ENCODE results near the gene EMCN.
"Not testable (repeated sequence)": the region's sequence is repeated elsewhere in the genome, so short reads cannot be mapped to it uniquely, and the experiment has no call there.

The EMCN gene, protein sequence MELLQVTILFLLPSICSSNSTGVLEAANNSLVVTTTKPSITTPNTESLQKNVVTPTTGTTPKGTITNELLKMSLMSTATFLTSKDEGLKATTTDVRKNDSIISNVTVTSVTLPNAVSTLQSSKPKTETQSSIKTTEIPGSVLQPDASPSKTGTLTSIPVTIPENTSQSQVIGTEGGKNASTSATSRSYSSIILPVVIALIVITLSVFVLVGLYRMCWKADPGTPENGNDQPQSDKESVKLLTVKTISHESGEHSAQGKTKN

DNA sequence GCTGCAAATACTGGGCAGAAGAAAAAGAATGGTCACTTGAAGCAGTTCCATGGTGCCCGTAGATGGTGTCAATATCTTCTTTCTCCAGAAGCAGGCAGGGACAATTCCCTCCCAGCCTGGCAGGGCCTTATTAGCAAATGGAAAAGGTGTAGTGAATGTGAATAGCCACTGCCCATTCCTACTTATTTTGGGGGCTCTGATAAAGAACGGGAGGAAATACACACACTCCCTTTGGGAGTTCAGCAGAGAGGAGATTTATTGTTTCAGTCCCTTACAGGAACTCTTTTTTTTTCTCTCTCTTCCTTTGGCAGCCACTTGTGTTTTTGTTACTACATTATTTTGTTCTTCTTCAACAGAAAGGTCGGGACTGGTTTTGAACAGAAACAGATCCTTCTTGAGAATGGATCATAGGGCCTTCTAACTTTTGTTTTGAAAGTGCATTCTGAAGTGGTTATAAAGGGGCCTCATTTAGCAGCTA, at the start of gene EMCN:
TSS of gene EMCN (minus strand) at position 159 of the 478 bp plus-strand sequence. CDS start at position 51, 108 bp downstream.
- DNase-seq: no peak

DNA sequence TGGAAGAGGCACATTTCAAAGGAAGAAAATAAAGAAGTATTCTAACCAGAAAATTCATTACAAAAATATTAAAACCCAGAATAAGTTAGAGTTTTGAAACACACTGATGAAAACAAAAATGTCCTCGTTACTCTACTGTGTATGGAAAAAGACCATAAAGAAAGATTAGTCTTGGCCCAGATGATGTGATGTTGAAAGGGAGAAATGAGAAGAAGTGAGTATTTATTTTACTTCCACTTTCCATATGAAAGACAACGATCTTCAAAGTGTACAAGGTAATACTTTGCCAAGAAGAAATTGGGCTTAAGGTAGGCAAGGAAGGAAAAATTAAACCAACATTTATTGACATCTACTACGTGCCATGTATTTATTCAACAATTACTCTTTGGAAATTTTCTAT, 48.6 kb upstream of the EMCN start:
- no peak for DNase-seq

GRCh38 chr4:100557306-100557705, 39.5 kb upstream of the EMCN start:
- DNase-seq: no peak

GRCh38 chr4:100555611-100556337, 38.0 kb upstream of the EMCN start:
- no peak for DNase-seq

DNA sequence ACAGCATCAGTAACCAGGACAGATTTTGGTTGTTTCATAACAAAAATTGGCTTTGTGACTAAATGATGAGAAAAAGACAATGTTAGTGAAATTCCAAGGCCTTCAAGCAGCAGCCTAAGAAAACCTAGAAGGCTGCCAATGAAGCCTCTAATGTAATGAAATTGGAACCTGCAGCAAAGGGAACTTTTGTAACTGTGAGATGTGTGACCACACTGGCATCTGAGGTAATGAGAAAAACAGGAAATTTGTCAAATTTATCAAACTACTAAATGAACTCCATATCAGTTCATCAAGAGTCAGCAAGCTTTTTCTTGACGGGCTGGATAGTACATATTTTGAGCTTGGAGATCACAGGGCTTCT, 30.4 kb upstream of the EMCN start:
- no peak for DNase-seq

DNA sequence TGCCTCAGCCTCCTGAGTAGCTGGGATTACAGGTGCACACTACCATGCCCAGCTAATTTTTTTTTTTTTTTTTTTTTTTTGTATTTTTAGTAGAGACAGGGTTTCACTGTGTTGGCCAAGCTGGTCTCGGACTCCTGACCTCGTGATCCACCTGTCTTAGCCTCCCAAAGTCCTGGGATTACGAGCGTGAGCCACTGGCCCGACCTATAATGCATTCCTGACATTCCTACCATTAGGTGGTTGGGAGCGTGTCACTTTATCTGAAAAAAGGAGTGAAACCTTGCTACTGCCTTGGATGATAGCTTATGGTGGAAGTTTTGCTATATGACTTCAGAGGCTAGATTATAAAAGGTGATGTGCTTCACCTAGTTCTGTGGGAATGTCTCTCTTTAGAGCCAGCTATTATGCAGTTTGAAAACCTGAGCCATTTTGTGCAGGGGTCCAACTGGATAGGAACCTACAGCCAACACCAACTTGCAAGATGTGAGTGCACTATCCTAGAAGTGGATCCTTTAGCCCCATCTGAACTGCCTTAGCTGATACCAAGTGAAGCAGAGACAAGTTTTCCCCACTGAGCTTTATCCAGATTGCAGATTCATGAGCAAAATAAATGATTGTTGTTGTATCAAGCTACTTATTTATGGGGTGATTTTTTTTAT, 29.8 kb upstream of the EMCN start:
- DNase-seq: no peak

GRCh38 chr4:100545427-100545826, 27.6 kb upstream of the EMCN start:
- no peak for DNase-seq

DNA sequence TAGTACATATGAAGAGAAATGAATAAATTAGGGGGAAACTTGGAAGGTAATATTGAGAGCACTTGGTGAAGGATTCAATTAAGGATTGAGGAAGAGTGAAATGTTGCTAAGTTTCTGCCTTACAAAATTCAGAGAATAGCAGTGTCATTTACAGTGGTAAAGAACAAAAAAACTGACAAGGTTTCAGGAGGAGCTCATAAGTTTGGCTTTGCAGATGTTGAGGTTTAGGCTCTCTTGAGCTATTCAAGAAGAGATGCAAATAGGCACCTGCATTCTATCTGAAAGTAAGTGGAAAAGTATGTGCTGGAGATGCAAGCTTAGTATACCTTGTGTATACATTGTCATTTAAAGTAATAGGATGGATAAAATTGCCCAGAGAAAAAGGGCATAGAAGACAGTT, 22.3 kb upstream of the EMCN start:
- DNase-seq: no peak

- no peak for DNase-seq
Measured at GRCh38 chr4:100539706-100540105, 21.9 kb upstream of the EMCN start.

- no peak for DNase-seq
Measured at GRCh38 chr4:100533741-100534140, 15.9 kb upstream of the EMCN start.

GRCh38 chr4:100530161-100530560, 12.3 kb upstream of the EMCN start:
- not testable (repeated sequence) for DNase-seq

GRCh38 chr4:100525686-100526085, 7.9 kb upstream of the EMCN start:
- DNase-seq: no peak

DNA sequence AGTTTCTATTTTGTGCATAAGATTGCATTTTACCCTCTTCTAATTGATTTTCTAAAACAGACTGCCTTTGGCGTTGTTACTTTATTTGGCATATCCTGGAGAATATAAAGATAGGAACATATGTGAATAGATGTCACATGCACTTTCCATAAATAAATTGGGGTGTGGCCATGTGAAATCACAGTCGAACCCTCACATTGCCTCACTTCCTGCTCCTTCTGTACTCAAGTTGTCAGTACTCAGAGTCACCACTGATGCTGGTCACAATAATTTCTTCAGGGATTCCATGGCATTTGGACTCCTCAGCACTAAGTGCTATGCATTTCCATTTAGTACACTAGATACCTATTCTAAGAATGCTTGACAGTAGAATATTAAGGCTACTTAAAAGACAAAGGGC, 1.4 kb upstream of the EMCN start:
- DNase-seq: no peak

DNA sequence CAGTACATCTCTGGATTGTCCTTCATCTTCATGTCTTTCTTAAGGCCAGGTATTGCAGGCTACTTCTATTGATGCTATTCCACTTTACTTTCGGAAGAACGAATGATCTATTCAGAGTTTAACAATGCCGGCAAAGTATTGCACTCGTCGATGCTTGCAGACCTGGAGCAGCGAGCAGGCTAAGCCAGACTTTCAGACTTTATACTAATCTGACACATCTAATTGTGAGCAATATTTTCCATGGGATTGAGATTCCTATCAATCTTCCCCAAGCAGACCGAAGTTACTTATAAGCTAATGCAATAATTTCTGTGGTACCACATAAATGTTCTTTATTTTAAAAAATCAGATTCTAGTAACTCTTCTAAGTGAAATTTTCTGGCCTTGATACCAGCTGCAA, 1.6 kb downstream of the EMCN start:
- DNase-seq: no peak

DNA sequence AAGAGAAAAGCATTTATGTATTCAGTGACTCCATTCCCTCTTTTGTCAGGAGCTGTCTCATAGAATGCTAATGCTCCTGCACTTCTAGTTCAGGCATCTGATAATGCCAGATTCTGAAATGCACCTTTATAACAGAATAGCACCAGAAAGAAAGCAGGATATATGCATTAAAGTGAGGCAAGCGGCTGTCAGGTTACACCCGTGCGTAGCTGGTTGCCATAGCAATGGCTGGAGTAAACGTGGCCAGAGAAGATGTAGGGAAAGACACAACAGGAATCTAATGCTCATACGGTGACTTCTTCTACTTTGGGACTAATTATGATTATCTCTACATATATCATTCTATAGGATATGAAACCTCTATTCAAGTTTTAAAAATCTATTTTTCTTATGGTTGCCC, 5.9 kb downstream of the EMCN start:
- DNase-seq: no peak

DNA sequence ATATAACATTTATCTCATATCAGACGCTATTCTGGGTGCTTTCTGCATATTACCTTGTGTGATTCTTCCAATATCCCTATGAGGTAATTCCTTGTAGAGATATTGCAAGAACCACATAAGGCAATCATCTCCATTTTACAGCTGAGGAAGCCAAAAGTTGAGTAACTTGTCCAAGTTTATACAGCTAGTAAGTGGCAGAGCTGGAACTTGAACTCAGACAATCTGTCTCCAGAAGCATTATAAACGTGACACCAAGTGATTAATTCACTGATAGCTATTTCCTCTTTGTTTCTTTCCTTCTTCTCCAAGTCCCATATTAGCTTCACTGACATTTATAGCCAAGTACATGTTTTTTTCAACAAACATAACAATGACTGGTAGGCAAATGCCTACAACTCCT, 7.3 kb downstream of the EMCN start:
- no peak for DNase-seq

DNA sequence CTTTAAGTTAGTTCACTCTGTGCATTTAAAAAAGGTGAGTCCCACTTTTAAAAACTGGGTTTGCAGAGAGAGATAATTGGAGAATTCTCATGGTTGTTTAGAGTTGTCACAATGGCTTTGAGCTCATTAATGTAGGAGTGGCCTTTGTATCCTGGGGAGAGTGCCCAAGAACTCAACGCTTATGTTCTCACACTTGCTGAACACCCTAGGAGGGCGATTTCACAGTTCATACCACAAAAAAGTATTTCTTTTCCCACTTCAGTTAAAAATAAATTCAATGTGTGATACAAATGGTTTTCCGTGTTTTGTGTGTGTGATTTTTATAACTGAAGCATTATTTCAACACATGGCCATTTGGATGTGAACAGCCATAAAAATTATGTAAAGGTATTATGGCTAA, 8.4 kb downstream of the EMCN start:
- DNase-seq: no peak

GRCh38 chr4:100508691-100509090, 9.1 kb downstream of the EMCN start:
- DNase-seq: no peak

GRCh38 chr4:100504086-100504874, 13.5 kb downstream of the EMCN start:
- DNase-seq: no peak

- DNase-seq: no peak
Measured at GRCh38 chr4:100497791-100498190, 20.0 kb downstream of the EMCN start.

DNA sequence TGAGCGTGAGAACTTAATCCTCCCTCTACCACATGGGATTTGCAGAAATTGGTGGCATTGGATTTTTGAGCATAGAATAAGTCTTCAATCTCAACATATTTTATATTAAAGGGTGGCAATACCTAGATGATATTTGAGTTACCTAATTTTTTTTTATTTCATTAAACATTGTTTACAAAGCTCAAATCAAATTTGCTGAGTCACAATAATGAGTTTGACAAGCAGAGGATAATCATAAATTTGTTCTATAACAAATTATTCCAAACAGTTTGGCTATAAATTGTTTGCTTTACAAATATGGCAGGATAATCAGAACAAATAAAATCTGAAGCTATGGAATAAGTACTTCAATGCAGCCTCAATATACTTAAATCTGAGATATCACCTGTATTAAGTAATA, 22.7 kb downstream of the EMCN start:
- DNase-seq: no peak

DNA sequence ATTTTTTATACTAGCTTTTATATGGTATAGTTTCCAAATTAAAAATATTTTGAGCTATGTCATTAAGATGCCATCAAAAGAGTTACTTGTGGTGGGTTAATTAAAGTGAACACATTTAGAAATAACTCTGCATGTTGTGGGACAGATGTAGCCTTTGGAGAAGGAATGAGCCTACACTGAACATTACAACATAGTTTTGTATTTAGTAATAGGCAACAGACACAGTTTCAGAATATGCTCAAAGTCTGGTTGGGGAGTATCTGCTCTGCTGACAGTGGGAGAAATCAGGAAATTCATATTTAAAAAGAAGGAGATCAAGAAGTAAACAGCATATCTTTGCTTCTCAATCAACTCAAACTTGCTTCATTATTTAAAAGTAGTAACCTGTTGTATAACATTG, 23.7 kb downstream of the EMCN start:
- DNase-seq: no peak

- no peak for DNase-seq
Measured at GRCh38 chr4:100493756-100494155, 24.1 kb downstream of the EMCN start.
